NCI-H2227 treated with DMSO at 0.1 percent for 48 hours (cell line): ENCODE results near the gene TMEM231.
"Not testable (repeated sequence)": the region's sequence is repeated elsewhere in the genome, so short reads cannot be mapped to it uniquely, and the experiment has no call there.

Experiments used
- DNase-seq: peaks from one replicate; lab custom pipeline; 2025; lab: John Stamatoyannopoulos, UW

The TMEM231 gene

GRCh38 chr16:75566758-75567255, 10.8 kb upstream of the TMEM231 start:
- DNase-seq = no peak

GRCh38 chr16:75566040-75566757, 10.1 kb upstream of the TMEM231 start, which contains the start of gene GABARAPL2:
TSS of gene GABARAPL2 (plus strand) at chr16:75566379. CDS start at chr16:75566487, 108 bp downstream.
- DNase-seq = peak; percentile 71

GRCh38 chr16:75565640-75566039, 9.6 kb upstream of the TMEM231 start:
- no peak for DNase-seq

GRCh38 chr16:75559564-75560372, 3.7 kb upstream of the TMEM231 start:
- peak; percentile 8 for DNase-seq

- no peak for DNase-seq
Observed at GRCh38 chr16:75558846-75559401, 2.9 kb upstream of the TMEM231 start.

- DNase-seq = no peak
Observed at GRCh38 chr16:75556431-75556950, 439 bp upstream of the TMEM231 start.

- DNase-seq = peak; percentile 76
Observed at GRCh38 chr16:75555213-75555706, 792 bp downstream of the TMEM231 start.

- DNase-seq = no peak
Observed at GRCh38 chr16:75552951-75553350, 3.1 kb downstream of the TMEM231 start.

- DNase-seq = no peak
Observed at GRCh38 chr16:75550211-75550662, 5.8 kb downstream of the TMEM231 start.

- not testable (repeated sequence) for DNase-seq
Observed at GRCh38 chr16:75548456-75548855, 7.6 kb downstream of the TMEM231 start.

- DNase-seq = no peak
Observed at GRCh38 chr16:75546293-75546692, 9.8 kb downstream of the TMEM231 start.

GRCh38 chr16:75545879-75546278, 10.2 kb downstream of the TMEM231 start:
- not testable (repeated sequence) for DNase-seq

- not testable (repeated sequence) for DNase-seq
Observed at GRCh38 chr16:75542462-75542861, 13.6 kb downstream of the TMEM231 start.

GRCh38 chr16:75541236-75541635, 14.8 kb downstream of the TMEM231 start:
- DNase-seq = no peak

GRCh38 chr16:75538882-75539565, 17.0 kb downstream of the TMEM231 start:
- not testable (repeated sequence) for DNase-seq

- no peak for DNase-seq
Observed at GRCh38 chr16:75537776-75538175, 18.3 kb downstream of the TMEM231 start.

- no peak for DNase-seq
Observed at GRCh38 chr16:75535901-75536300, 20.2 kb downstream of the TMEM231 start, which contains the start of gene CHST5. TSS of gene CHST5 (minus strand) at chr16:75536108. CDS start at chr16:75530384, 5,724 bp downstream.

- DNase-seq = no peak
Observed at GRCh38 chr16:75535211-75535843, 20.7 kb downstream of the TMEM231 start.

GRCh38 chr16:75534560-75535205, 21.4 kb downstream of the TMEM231 start:
- no peak for DNase-seq

GRCh38 chr16:75532791-75533190, 23.3 kb downstream of the TMEM231 start:
- no peak for DNase-seq
